ENCODE data around the gene TSG101.

GRCh38 chr11:18495703-18496102, 31.0 kb downstream of the TSG101 start:
- TF ChIP-seq, protein P1, sequence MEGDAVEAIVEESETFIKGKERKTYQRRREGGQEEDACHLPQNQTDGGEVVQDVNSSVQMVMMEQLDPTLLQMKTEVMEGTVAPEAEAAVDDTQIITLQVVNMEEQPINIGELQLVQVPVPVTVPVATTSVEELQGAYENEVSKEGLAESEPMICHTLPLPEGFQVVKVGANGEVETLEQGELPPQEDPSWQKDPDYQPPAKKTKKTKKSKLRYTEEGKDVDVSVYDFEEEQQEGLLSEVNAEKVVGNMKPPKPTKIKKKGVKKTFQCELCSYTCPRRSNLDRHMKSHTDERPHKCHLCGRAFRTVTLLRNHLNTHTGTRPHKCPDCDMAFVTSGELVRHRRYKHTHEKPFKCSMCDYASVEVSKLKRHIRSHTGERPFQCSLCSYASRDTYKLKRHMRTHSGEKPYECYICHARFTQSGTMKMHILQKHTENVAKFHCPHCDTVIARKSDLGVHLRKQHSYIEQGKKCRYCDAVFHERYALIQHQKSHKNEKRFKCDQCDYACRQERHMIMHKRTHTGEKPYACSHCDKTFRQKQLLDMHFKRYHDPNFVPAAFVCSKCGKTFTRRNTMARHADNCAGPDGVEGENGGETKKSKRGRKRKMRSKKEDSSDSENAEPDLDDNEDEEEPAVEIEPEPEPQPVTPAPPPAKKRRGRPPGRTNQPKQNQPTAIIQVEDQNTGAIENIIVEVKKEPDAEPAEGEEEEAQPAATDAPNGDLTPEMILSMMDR (conservative IDR thresholded peaks at IDR 0.05; ENCODE audit: low read depth, low read length) = no peak
- no peak for TF ChIP-seq EZH2 (IDR thresholded peaks at IDR 0.05; ENCODE audit: low read length, unreplicated experiment)

Measured in PC-3 (cell line).